Measurements from ENCODE around the gene NSG1.

- TF ChIP-seq CTCF (conservative IDR thresholded peaks at IDR 0.05; ENCODE audit: low read depth, low read length), result no peak
- TF ChIP-seq POLR2A (IDR thresholded peaks at IDR 0.05; ENCODE audit: low read depth, low read length), result no peak
- TF ChIP-seq USF2 (IDR thresholded peaks at IDR 0.05; ENCODE audit: low read depth, low read length), result no peak
- TF ChIP-seq RFX5 (IDR thresholded peaks at IDR 0.05; ENCODE audit: low read depth, low read length), result no peak
- no peak for TF ChIP-seq SMC3 (IDR thresholded peaks at IDR 0.05; ENCODE audit: low read depth, low read length)
- TF ChIP-seq MXI1 (IDR thresholded peaks at IDR 0.05; ENCODE audit: borderline replicate concordance, low read depth, low read length), result no peak
- TF ChIP-seq RCOR1 (IDR thresholded peaks at IDR 0.05; ENCODE audit: insufficient replicate concordance, low read length), result no peak
- TF ChIP-seq ELK1 (IDR thresholded peaks at IDR 0.05; ENCODE audit: borderline replicate concordance, low read depth, low read length), result no peak
- no peak for TF ChIP-seq MAFK (IDR thresholded peaks at IDR 0.05; ENCODE audit: low read depth, low read length)
- TF ChIP-seq FOS (IDR thresholded peaks at IDR 0.05; ENCODE audit: low read depth, low read length), result no peak
- no peak for TF ChIP-seq CEBPB (IDR thresholded peaks at IDR 0.05; ENCODE audit: low read depth, low read length)
- TF ChIP-seq RAD21 (IDR thresholded peaks at IDR 0.05; ENCODE audit: low read length), result no peak
- no peak for TF ChIP-seq NFE2L2 (IDR thresholded peaks at IDR 0.05; ENCODE audit: low read depth, low read length)
- no peak for TF ChIP-seq BHLHE40 (IDR thresholded peaks at IDR 0.05; ENCODE audit: low read depth, low read length)
Measured at GRCh38 chr4:4376074-4376473, 10.8 kb upstream of the NSG1 start.
